HG03159 (cell line): Measurements from ENCODE around the gene DNAJB14.
"Not testable (repeated sequence)": the region's sequence is repeated elsewhere in the genome, so short reads cannot be mapped to it uniquely, and the experiment has no call there.

Experiments
- ATAC-seq: cut with Tn5 transposase; IDR thresholded peaks from one replicate; pipeline ENCODE4 v1.9.1; 2021; ENCODE audit warnings: mild to moderate bottlenecking, moderate library complexity; ENCODE audit not compliant: unreplicated experiment

DNAJB14 gene

DNA sequence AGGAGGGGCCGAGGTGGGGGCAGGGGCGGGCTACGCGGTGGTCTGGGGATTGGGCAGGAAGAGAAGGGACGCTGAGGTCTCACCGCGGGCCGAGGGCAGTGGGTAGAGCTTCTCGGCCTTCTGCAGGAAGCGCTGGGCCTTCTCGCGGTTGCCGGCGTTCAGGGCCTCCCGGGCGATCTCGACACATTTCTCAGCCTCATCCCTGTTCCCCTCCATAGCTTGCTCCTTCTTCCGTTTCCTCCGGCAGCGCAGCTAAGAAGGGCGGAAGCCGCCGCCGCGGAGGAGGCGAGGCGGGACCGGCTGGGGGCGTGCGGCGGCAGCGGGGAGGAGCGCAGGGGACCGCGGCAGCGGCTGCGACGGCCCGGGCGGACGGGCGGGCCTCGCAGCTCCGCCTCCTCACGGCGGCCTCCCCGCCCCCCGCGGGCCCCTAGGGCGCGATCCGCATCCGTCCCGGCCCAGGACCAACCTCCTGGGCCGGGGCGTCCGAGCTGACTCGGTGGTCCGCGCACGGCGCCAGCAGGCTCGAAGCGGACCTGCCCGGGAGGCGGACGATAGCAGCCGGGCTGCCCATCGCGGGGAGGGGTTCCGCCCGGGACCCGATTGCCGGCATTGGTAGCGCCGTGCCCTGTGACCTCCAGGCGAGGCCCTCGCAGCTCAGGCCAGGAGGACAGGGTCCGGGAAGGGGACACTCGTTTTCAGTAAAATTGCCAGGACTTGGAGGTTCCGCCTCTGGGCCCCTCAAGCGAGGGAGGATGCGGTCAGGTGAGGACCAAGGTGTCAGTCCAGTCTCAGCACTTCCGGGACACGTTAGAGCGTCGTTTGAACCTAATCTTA, at the start of gene DNAJB14:
Gene DNAJB14 (minus strand): TSS at position 263 of the 834 bp plus-strand sequence. CDS start 47 bp downstream, at position 216.
- ATAC-seq = peak; percentile 39

DNA sequence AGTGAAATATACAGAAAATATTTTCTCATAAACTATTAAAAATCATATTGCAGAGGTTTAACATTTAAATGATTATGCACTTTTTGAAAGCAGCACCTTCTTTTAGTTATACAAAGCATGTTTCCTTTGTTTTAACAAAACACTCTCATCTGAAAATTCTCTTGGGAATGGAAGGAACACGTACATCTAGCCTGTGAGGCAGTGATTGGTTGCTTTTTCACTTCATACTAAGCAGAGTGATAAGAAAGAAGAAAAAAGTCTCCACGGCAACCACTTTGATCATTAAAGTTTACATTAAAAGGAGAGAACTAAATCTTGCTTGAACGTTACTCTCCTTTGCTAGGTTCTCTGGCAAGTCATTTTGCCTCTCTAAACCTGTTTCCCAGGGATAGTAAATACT, 45.3 kb upstream of the DNAJB14 start:
- no peak for ATAC-seq

DNA sequence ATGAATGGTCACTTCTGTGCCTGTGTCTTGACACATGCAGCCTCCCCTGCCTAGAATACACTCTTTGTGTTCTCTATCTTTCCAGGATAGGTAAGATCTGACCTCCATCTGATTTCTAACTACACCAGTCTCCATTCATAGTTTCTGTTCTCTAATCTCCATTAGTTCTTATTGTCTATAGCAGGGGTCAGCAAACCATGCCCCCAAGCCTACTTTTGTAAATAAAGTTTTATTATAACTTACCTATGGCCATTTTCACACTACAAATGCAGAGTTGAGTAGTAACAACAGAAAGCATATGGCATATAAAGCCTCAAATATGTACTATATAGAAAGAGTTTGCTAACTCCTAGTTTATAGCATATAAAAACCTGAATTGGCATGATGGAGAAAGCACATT, 41.3 kb upstream of the DNAJB14 start:
- no peak for ATAC-seq

DNA sequence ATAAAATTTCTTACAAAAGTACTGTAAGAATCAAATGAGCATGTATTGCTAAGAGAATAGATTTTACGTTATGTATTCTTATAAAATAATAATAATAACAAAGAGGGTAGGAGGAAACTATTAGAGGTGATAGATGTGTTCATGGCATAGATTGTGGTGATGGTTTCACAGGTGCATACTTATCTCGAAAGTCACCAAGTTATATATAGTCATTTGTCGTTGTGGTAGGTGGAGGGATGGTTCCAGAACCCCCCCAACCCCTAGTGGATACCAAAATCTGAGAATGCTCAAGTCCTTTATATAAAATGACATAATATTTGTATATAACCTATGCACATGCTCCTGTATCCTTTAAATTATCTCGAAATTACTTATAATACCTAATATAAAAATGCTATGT, 40.4 kb upstream of the DNAJB14 start:
- ATAC-seq = no peak

DNA sequence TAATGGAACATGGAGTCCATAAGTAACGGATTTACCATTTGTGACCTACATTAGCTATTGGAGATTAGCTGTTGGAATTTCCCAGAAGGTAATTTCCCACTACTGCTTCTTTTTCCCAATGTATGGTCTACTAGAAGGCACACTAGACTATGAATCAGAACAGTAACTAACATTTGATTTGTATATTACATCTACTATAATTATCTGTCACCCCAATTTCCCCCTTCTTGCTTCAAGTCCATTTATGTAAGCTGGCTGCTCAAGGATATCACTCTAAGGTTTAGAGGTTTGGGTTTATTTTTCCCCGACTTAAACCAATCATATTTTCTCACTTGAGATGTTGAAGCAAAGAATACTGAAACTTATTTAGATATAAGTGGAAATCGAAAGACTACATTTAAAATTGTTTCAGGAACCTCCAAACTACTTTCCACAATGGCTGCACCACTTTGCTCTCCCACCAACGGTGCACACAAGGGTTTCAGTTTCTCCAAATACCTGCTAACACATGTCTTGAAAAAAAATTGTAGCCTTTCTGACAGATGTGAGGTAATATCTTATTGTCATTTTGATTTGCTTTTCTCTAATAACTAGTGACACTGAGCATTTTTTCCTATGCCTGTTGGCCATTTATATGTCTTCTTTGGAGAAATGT, 37.0 kb upstream of the DNAJB14 start:
- ATAC-seq = peak; percentile 35

DNA sequence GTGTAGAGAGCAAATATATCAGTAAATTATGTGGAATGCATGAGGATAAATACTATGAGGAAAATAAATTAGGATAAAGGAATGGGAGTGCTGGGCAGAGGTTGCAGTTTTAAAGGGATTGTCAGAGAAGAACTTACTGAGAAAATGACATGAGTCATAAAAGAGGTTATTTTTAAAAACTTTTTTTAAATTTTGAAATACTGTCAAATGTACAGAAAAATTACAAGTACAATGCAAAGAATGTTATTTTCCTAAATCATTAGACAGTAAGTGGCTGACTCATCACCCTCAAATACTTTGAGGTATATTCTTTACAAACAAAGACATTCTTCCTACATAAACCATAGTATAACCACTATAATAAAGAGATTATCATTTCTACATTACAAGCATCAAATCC, 33.5 kb upstream of the DNAJB14 start:
- no peak for ATAC-seq

DNA sequence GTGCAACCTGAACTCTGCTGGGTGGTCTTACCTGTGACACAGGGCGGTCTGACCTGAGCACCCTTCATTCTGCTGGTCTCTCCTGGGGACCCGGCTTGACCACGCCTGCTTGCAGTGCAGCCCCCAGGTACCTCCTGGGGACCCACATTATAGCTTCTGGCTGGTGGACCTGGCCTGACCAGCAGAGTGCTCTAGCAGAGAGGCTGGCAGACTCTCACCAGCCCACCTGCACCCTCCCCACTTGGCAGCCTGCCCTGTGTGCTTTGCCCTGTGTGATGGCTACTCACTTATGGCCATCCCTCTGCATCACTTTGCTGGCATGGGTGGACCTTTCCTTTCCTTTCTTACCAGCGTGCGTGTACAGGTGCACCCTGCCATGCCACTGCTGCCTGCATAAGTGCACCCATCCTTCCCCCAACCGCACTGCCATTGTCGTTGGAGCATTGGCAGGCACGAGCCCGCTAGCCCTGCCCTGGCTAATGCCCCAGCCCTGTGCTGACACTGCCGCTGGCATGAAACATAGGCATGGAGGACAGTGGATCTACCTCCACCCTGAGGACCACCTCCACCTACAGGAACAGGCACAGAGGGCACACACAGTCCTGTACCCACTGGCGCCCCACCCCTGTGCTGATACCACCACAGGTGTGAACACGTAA, 25.2 kb upstream of the DNAJB14 start:
- no peak for ATAC-seq

DNA sequence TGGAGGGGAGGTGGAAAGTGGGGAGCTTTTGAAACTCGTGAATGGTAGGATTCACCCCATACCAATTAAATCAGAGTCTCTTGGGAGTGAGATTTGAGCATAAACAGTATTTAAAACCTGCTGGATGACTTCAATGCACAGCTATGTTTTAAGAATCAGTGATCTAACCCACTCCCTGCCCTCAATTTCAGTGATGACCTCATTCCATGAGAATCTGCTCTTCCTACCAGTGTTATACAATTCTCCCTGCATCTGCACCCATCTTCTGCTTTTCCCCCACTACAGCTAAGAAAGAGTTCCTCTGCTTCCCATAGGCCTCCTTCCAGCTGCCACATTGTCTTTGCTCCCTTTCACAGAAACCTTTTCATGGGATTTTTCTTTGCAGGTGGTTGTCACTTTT, 21.9 kb upstream of the DNAJB14 start:
- no peak for ATAC-seq

DNA sequence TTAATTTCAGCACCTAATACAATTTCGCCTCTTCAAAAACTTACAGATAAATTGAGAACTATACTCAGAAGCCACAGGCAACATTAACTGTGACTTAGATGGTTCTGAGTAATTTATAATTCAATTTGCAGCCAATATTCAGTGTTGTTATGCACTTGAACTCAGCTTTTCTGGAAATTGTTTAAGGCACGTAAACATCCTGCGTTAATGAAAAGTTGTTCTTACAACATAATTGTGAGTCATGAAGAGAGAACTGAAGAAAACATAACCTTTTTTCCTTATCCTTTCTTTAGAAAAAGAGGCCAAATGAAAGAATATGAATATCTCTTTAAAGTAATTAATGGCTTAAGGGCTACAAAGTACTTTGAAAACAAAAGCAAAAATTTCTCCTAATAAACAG, 20.3 kb upstream of the DNAJB14 start:
- no peak for ATAC-seq

DNA sequence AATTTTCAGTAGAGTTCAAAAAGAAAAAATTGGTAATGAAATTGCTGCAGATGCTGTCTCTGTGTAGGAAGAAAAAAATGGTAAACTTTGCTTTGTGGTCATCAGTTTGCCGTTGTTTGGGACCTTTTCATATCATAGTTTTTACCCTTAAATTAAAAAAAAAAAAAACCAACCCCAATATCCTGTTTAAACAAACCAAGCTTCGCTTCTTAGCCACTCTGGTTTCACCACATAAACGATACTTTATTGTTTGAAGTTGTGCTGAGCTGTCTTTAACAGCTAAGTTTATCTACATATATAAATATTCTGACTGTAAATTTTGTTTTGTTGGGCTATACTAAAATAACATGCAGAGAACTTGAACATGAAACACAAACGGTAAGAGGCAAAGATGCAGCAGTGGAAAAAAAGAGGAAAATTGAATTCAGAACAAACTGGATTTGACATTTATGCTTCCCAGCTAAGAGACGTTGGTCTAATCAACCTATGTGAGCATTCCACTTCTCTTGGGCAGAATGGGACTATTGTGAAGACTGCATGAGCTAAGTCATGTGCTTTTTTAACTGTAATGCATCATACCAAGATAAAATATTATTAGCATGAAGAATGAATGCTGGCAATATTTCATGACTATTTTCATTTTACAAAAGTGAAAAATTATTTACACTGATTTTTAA, 19.4 kb upstream of the DNAJB14 start:
- ATAC-seq = no peak

DNA sequence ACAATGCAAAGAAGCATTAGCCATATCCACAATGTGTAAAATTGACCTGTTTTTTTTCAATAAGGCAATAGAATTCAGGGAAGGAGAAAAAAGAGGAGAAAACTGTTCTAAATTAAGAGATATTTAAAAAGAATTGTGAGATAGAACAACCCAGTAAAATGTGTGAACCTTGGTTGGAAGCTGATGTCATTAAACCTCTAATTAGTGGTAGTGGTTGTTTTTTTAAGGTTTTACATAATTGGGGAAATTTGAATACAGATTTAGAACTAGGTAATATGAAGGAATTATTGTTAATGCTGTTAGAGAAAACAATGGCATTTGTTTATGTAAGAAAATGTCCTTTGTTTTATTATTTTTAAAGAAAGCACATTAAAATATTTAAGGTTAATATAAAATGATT, 18.8 kb upstream of the DNAJB14 start:
- no peak for ATAC-seq

DNA sequence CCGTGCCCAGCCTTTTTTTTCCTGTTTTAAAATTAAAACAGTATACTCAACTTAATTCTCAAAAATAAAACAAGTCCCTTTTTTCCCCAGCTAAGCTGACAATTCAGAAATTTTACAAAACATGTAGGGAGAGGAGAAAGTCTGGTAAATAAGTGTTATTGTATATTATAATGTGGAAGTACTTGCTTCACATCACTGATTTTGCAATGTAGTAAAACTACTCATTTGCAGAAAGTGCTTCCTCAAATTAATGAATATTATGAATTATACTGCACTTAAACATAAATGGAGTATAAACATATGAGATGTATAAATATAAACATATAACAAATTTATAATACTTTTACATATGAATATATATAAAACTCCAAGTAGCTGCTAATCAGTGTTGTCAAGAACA, 15.3 kb upstream of the DNAJB14 start:
- ATAC-seq = no peak

DNA sequence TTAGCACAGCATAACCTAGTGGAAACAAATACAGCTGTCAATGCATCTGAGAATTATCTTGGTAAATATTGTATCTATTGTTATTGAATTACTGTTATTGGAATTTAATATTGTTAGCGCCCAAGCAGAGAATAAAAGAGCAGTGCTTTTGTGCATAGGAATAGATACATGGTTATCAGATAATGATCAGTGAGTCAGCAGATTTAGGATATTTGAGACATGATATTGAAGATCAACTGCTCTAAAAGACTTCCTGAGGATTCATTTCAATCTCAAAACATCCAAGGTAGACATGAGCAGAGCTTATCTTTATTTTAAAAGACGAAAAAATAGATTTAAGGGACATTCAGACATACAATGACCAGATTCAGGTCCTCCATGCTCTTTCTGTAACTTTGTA, 14.2 kb upstream of the DNAJB14 start:
- no peak for ATAC-seq

DNA sequence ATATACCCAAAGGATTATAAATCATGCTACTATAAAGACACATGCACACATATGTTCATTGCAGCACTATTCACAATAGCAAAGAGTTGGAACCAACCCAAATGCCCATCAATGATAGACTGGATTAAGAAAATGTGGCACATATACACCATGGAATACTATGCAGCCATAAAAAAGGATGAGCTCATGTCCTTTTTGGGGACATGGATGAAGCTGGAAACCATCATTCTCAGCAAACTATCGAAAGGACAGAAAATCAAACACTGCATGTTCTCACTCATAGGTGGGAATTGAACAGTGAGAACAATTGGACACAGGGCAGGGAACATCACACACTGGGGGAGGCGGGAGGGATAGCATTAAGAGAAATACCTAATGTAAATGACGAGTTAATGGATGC, 11.8 kb upstream of the DNAJB14 start:
- not testable (repeated sequence) for ATAC-seq

DNA sequence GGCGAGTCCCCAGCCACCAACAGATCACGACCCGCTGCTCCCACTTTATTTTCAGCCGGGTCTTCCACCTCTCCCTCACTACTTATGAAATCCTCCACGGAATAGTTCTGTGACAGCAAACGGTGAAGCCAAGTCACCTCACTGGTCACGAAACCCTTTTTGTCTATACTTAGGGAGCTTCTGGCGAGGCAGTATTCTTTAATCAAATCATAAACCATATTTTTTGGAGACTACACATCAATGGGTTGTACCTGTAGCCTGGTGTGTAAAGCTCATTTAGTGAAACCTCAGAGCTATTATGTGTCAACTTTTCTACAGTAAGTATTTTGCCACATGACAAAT, 4.5 kb upstream of the DNAJB14 start:
- ATAC-seq = no peak

DNA sequence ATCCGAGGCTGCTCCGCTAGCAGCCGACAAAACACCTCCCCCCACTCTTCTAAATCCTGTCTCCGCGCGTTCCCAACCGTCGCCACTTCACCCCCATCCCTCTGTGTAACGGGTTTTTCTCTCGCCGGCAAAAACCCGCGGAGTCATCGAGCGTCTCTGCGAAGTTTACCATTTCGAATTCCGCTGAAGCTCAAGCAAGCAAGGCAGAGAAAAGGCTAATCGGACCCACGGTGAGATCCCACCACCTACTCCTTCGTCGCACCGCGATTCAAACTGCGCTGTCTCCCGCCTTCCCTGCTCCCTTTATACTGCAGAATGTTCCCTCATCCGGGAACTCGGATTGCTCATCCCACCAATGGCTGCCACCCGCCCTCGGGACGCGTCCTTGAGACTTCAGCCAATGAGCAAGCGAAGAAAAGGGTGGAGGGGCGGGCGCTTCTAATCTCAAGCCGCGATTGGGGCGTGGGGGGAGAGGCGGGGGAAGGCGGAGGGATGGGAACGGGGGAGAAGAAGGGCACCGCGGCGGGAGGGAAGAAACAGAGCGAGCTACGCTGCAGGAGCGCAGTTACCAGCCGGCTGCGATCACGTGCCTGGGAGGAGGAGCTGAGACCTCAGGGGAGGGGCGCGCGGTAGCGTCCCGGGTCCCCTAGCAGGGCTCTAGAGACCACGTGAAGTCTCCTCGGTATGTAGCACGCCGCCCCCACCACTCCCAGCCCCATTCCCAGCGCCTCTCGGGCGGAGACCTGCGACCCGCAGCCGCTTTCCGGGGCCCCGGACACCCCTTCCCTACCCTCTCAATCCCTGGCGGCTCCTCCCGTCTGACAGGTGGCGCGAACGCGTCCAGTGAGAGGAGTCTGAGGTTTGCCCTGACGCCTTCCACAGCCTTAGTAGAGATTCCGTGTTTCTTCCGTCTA, 3.8 kb upstream of the DNAJB14 start, which contains the start of gene H2AZ1:
Gene H2AZ1 (minus strand): TSS at position 277 of the 914 bp plus-strand sequence. CDS start 105 bp downstream, at position 172.
- ATAC-seq = peak; percentile 56

DNA sequence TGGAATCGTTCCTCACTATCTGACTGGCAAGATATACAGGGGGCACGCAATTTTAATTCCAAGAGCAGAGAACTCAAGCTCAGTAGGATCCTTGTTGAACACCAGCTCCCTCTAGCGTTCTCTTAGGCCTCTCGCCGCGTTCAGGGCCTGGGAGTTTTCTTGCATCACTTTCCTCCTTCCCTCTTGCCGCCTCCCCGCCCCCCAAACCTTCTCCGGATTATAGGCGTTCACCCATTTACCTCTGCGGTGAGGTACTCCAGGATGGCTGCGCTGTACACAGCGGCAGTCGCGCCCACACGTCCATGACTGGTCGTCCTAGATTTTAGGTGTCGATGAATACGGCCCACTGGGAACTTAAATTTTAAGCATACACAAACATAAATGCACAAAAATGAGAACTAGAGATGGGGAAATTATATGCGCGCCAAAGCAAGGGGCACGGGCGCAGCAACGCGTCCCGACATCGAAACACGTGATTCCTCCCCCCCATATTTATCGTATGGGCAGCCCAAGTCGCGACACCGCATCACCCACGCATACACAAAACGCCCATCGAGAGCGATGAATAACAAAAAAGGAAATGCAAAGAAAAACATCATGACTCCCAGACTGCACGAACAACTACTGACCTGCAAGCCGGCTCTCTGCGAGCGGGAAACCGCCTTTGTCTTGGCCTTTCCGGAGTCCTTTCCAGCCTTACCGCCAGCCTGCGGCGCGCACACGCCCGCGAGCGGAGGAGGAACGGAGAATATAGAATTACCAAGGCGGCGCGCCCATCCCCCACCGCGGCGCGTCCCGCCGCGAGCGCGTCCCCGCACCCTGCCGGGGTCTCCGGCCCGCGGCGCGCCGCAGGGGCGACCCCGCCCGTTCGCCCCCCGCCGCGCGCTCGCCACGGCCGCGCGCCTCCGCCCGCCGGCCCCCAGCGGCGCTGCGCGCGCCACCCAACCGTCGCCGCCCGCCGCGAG, 2.9 kb upstream of the DNAJB14 start:
- peak; percentile 32 for ATAC-seq

DNA sequence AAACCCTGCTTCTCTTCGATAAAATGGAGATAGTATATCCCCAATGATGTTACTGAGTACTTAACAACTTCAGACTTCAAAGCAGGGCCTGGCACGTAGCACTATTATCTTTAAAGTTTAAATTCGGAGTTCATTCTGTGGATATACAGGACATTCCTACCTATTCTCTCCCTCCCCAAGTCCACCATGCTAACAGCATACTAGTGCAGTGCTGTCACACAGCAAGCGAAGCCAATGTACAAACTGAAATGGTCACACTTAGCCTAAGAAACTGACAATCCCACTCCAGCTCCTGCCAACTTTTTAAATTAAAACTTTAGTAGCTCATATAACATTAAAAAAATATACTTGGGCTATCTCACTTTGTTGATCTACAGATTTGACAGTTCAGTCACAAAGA, 1.2 kb upstream of the DNAJB14 start:
- ATAC-seq = no peak

DNA sequence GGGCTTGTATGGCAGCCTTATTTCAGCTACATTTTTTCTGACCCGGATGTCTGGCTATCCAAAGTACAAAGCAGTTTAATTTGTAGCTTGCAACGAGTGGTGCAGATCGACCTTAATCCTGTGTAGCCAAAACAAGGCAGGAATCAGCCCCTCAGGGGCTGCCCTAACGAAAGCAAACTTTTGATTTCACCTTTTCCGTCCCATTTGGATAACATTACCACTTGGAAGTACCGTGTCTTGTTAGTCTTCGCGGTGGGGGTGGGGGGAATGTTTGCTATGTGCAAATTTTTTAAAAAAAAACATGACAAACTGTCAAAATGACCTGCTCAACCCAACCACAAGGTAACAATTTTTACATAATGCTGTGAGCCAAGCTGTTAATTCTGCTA, 766 bp upstream of the DNAJB14 start:
- no peak for ATAC-seq
